Neural cell (in vitro differentiated cells): Measurements from ENCODE around the gene WFS1.

Source experiments
- EP300 ChIP-seq: fragments of 450-650 bp; conservative IDR thresholded peaks from 2 replicates; pipeline ENCODE4 v1.6.1; 2014; ENCODE audit warnings: antibody characterized with exemption, mild to moderate bottlenecking, moderate library complexity; ENCODE audit not compliant: poor library complexity, severe bottlenecking
- TAF1 ChIP-seq: IDR thresholded peaks from 2 replicates; pipeline ENCODE4 v1.6.1; 2012; ENCODE audit warnings: low read depth
- TF ChIP-seq, protein P1 (sequence below): IDR thresholded peaks from 2 replicates; pipeline ENCODE4 v1.6.1; 2012; ENCODE audit warnings: borderline replicate concordance
- TF ChIP-seq, protein P2 (sequence below): fragments of 450-650 bp; IDR thresholded peaks from 2 replicates; pipeline ENCODE4 v1.5.1; 2014; ENCODE audit warnings: antibody characterized with exemption, mild to moderate bottlenecking, moderate library complexity; ENCODE audit not compliant: poor library complexity, severe bottlenecking

DNA sequence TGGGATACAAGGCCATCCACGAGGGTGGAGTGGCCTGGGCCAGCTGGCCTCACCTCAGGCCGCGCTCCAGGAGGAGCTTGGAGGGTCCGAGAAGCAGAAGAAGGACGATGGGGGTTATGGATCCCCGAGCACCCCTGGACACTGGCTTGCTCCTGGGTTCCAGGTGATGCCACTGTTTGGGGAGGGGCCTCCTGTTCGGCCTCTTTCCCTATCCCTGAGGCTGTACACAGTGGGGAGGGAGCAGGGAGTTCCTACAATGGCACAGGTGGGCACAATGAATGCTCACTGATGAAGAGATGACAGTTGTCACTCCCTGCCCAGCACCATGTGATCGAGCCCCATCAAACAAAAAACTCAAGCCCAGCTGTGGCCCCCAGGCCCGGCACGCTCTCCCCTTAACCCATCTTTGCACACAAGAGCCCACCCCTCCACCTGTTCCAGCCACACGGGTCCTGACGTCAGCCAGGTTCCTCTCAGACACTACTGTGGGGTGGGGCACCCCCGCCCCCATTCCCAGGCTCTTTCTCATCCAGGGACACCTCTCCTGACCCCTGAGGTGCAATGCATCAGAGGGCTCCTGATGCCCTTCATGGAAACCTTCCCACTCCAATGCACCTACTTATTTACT is 70.3 kb downstream of the WFS1 start:
- no peak for TF ChIP-seq EP300
- TF ChIP-seq, protein P1, sequence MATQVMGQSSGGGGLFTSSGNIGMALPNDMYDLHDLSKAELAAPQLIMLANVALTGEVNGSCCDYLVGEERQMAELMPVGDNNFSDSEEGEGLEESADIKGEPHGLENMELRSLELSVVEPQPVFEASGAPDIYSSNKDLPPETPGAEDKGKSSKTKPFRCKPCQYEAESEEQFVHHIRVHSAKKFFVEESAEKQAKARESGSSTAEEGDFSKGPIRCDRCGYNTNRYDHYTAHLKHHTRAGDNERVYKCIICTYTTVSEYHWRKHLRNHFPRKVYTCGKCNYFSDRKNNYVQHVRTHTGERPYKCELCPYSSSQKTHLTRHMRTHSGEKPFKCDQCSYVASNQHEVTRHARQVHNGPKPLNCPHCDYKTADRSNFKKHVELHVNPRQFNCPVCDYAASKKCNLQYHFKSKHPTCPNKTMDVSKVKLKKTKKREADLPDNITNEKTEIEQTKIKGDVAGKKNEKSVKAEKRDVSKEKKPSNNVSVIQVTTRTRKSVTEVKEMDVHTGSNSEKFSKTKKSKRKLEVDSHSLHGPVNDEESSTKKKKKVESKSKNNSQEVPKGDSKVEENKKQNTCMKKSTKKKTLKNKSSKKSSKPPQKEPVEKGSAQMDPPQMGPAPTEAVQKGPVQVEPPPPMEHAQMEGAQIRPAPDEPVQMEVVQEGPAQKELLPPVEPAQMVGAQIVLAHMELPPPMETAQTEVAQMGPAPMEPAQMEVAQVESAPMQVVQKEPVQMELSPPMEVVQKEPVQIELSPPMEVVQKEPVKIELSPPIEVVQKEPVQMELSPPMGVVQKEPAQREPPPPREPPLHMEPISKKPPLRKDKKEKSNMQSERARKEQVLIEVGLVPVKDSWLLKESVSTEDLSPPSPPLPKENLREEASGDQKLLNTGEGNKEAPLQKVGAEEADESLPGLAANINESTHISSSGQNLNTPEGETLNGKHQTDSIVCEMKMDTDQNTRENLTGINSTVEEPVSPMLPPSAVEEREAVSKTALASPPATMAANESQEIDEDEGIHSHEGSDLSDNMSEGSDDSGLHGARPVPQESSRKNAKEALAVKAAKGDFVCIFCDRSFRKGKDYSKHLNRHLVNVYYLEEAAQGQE, result no peak
- TF ChIP-seq, protein P2, sequence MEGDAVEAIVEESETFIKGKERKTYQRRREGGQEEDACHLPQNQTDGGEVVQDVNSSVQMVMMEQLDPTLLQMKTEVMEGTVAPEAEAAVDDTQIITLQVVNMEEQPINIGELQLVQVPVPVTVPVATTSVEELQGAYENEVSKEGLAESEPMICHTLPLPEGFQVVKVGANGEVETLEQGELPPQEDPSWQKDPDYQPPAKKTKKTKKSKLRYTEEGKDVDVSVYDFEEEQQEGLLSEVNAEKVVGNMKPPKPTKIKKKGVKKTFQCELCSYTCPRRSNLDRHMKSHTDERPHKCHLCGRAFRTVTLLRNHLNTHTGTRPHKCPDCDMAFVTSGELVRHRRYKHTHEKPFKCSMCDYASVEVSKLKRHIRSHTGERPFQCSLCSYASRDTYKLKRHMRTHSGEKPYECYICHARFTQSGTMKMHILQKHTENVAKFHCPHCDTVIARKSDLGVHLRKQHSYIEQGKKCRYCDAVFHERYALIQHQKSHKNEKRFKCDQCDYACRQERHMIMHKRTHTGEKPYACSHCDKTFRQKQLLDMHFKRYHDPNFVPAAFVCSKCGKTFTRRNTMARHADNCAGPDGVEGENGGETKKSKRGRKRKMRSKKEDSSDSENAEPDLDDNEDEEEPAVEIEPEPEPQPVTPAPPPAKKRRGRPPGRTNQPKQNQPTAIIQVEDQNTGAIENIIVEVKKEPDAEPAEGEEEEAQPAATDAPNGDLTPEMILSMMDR, result no peak
- TF ChIP-seq TAF1, result no peak
